Right kidney (tissue), 1 donor: Measurements from ENCODE around the gene MRPL2.
A peak's percentile ranks its signal among the peaks of the same experiment; 100 is the strongest.
"Not testable (repeated sequence)": the region's sequence is repeated elsewhere in the genome, so short reads cannot be mapped to it uniquely, and the experiment has no call there.

Source experiments
- DNase-seq: peaks from one replicate; pipeline ENCODE4 v3.0.0-alpha.2; 2016

MRPL2 gene

DNA sequence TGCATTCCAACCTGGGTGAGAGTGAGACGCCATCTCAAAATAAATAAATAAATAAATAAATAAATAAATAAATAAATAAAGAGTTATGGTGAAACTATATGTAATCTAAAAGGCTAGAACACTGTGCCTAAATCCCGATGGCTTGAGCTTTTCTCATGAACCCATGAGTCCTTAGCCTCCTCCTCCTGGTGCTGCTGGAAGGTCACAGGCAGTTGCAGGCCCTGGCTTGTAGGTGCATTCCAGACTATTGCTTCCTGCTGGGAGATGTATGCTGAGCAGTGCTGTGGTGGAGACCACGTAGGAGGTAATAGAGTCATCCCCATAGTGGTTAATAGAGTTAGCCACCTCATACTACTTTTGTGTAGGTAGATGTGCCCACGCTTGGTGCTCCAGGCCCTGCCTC lies 29.4 kb upstream of the MRPL2 start:
- DNase-seq: no peak

DNA sequence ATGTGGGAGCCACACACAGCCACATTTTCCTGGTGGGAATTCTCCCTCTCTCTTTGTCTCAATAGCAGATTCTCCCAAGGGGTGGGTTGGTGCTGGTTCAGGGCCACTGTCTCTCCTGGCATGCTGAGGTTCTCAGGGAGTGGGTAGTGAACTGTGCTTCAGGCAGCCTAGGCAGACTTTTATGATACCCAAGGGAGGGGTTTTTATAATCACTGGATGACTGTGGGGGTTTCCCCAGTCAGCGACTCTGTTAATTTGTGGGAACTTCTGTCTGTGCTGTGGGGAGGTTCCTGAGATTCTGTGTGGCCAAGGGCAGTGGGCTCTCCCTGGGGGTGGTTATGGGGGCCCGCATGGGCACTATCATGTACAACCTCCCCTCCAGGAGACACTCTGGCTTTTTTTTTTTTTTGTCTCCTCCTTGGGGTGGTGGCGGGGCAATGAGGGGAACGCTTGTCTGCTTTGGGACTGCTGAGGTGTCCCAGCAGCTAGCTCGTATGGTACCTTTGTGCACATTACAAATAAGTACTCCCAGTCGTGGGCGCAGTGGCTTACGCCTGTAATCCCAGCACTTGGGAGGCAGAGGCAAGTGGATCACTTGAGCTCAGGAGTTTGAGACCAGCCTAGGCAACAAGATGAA lies 26.9 kb upstream of the MRPL2 start:
- no peak for DNase-seq

DNA sequence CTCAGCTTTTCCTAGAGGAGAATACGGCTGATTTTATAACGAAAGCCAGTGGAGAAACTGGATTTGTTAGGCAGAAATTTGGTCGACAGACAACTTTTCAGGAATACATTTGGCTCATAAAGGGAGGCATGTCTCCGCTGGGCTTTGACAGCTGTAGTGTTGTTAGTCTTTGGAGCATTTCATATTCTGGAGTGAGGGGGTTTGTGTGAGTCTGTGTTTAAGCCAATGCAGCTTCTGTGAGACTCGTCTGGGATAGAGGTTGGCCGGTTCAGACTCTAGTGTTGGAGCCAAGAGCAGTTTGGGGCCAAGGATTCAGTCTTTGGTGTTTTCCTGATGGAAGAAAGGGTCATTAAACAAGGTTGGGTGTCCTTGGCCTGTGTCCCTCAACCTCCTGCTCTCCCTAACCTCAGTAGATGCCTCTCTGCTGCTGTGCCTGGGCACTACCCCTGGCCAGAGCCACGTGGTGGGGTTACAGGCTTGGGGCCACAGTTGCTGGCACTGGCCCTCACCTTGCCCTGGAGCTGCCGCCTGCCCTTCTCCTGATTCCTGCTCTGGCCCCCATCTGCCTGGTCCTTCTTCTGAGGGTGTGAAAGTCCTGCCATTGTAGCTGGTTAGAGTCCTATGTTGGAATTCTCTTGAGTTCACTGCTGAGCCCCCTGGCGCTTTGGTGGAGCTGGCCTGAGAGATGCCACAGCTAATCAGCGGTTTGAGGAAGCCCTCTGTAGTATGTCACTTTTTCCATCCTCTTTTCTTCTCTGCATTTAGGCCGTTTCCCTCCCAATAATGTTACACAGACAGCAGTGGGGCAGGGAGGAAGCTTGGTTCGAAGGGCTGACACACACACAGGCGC lies 23.8 kb upstream of the MRPL2 start:
- no peak for DNase-seq

DNA sequence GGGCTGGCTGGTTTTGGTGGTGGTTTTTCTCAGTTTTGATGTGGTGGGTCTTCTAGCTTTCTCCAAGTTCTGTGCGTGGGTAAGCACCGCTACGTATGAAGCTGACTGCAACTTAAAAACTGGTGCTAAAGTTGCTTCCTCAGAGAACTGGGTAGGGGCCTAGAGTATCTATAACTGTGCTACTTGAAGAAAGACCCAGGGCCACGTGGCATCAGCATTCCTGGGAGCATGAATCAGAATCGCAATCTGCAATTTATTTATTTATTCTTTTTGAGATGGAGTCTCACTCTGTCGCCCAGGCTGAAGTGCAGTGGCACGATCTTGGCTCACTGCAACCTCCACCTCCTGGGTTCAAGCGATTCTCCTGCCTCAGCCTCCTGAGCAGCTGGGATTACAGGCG lies 22.7 kb upstream of the MRPL2 start:
- DNase-seq: not testable (repeated sequence)

DNA sequence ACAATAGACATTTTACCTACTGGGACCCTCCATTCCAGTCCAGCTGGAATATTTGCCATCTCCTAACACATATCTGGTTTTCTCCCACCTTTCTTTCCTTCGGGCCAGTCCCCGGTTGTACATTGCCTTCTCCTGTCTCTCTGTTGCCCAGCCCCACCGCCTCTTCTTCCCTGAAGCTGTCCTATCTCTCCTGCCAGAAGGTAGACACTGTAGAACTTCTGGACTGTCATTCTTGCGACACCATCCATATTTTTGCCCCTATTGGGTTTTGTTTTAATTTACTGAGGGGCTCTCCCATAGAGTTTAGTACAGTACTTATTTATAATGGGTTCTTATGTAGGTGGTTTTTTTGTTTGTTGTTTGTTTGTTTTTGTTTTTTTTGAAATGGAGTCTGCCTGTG lies 21.8 kb upstream of the MRPL2 start:
- DNase-seq: no peak

DNA sequence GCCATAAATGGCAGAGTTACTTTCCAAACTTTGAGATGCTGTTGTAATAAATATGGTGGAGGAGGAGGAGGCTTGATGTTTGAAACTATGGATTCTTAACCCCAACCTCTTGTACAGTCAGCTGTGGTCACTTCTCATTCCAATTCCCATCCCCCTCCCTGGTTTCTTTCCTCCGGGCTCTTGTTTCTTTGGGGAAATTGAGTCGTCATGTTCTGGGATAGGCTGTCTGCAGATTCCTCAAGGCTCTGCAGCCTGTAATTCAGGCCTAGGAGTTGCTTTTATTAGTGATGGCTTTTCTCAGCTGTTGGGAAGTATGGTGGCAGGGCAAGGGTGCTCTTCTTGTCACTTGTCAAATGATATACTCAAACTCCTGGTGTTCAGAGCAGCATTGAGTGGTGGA lies 19.5 kb upstream of the MRPL2 start:
- DNase-seq: no peak

DNA sequence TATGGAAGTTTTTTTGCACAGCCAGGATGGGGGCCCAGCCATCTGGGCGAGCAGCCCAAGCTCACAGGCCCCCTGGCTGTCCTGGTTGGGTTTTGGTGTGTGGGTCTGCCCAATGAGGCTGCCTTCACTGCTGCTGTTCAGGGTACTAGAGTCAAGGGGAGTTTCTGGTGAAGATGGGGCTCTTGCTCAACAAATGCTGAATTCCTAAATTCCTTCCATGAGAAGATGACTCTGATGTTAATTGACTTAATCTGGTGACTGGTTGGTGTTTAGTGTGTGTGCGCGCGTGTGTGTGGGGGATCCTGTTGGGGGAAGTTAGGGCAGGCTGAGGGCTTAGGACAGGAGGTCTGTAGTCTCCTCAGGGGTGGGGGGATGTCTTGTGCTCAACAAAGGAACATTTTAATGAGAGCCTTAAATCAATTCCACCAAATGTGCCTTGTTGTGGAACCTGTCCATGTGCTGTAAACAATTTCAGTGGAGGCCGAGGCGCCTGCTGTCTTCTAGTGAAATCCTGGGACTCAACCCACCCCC lies 18.8 kb upstream of the MRPL2 start:
- peak; percentile 42 for DNase-seq

DNA sequence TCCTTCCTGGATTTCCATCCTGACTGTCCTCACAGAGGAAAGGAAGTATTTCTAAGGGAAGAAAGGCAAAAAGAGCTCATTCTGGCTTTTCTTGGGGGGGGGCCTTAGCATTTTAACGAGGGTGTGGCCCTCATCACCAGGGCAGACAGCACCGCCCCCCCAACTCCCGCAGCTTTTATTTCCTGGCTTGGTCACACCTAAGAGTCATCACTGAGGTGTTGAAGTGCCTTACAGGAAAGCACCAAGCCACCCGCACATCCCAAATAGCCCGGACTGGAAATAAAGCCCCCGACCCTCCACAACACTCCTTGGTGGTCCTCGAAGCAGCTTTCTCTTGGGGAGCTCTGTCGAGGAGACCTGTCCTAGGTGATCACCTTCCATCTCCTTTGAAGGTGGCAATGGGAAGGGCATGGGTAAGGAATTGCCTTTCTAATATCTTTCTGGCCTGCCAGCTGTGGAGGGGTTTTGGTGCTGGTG lies 18.1 kb upstream of the MRPL2 start:
- DNase-seq: peak; percentile 17

DNA sequence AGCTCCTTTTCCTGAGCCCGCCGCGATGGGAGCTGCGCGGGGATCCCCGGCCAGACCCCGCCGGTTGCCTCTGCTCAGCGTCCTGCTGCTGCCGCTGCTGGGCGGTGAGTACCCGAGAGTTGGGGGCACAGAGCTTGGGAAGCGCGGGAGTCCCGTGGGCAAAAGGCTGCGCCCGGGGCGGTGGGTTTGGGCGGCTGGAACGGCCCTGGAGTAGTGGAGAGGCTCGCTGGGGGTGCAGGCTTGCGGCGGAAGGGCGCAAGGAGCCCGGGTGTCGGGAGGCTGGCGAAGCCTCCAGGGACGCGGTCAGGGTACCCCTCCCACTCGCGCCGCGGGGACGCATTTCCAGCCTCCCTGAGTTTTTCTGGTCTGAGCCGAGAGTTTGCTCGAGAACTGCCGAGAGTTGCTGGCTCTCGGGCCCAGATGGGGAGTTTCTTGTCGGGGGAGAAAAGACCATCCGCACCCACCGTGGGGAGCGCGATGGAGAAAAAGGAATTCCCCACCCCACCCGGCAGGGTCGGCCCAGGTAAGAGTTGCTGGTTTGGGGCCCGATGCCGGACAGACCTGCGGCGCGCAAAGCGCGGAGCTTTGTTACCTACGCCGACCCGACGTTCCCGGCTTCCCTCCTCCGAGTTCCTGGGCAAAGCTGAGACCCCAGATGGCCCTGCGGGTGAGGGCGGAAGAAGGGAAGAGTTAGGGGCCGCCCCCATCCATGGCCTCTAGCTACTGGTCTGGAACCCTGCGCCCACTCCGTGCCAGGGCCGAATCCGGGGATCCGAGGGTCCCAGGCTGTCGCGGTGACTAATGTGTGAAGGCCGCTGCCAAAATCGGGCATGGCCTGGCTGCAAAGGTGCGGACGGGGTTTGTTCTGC lies 17.5 kb upstream of the MRPL2 start:
- peak; percentile 87 for DNase-seq

DNA sequence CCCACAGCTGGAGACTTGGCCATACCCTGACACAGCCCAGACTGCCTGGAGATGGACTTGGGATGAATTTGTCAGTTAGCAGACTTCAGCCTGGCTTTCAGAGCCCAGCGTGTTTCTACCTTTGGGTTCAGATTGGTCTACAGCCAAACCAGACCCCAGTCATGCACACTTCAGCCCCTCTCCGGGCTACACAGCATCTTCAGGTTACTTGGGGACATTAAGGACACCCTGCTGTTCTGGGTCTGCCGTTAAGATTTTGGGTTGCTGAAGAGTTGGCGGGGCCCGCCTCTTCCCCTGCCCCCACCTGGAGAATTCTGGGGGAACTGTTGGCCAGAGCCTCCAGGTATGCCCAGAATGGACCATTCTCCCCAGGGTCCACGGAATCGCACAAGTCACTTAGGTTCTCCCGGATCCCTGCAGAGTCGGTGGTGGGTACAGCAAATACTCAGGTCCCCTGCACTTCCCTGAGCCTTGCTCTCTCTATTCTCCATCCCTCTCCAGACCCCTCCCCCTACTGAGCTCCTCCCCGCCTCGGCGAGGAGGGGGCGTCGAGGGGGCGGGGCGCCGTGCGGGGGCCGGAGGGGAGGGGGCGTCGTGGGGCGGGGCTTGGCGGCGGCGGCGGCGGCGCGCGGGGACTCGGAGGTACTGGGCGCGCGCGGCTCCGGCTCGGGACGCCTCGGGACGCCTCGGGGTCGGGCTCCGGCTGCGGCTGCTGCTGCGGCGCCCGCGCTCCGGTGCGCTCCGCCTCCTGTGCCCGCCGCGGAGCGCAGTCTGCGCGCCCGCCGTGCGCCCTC lies 16.6 kb upstream of the MRPL2 start, which contains the start of gene PTK7:
Gene PTK7 (plus strand): TSS at position 645 of the 794 bp plus-strand sequence. CDS start 175 bp downstream, outside the sequence.
- DNase-seq: peak; percentile 81

DNA sequence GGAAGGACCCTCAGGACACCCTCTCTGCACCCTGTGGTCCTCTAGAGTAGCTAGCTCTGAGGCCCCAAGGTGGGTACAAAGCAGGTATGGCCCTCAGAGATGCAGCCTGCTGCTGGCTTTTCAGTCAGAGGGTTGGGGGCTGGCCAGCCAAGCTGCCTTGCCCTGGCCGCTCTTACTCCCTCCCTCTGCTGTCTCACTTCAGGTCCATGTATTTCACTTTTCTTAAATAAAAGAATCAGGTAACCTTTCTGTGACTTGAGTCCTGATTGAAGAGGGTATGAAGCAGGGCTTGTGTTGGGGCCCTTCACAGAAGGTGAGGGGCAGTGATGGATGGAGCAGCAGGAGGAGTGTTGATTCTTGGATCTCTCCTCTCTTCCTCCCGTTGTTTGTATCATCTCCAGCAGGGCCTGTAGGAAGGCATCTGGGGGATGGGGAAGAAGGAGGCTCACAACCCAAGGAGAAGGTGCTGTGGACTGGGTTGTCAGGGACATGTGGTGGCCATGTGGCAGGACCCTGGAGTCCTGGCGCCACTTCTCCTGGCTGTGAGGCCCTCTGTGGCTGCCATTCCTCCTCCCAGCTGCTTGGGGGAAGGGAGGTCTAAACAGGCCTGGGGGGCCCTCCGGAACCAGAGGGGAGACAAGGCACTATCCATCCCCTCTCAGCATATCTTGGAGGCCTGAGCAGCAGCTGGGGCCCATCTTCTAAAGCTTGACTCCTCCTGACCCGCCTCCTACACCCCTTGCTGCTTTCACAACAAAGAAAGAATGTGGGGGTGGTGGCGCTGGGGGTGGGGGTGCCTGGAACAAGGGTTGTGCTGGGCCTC lies 15.8 kb upstream of the MRPL2 start:
- DNase-seq: peak; percentile 76

DNA sequence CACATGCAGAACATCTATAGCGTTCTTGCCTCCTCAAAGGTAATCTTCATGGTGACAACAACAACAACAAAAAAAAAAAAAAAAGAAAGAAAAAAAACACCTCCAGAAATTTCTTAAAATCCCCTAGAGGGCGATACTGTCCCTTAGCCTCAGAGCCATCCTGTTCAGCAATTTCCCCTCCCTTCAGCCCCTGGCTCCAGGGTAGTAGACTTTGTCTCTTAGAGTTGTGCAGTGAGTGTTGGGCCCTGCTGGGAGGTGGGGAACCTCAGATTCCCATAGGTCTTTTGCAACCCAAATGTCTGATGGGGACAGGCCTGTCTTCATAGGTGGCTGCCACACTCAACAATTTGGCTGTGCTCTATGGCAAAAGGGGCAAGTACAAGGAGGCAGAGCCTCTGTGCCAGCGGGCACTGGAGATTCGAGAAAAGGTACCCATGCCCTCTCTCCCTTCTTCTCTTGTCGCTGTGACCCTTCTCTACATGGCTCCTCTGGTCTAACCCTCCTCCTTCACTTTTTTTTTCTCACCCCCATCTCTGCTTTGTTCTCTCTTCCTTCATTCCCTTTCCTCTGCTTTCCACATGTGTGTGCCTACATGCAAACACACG lies 10.9 kb upstream of the MRPL2 start:
- peak; percentile 46 for DNase-seq

DNA sequence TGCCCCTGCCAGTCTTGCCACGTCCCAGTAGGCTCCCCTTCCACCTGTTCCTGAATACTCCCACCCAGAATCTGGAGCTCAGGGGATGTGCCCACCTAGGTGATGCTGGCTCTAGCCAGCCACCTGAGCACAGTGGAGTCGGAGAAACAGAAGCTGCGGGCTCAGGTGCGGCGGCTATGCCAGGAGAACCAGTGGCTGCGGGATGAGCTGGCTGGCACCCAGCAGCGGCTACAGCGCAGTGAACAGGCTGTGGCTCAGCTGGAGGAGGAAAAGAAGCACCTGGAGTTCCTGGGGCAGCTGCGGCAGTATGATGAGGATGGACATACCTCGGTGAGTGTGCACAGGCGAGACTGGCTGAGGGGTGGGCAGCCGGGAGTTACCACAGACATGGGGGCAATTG lies 3.6 kb upstream of the MRPL2 start:
- DNase-seq: no peak

DNA sequence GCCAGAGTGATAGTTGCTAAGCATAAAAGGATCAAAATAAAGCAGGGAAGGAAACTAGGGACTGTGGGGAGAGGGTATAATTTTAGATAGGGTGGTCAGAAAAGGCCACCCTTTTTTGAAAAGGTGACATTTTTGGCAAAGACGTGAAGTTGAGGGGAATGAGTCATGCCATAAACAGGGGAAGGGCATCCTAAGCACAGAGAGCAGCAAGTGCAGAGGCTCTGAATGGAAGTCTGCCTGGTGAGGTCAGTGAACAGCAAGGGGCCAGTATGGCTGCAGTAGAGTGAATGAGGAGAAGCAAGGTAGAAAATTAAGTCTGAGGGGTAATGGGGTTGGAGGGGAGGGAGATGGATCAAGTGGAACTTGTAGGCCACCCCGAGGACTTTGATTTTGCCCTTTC lies 2.6 kb upstream of the MRPL2 start:
- no peak for DNase-seq

DNA sequence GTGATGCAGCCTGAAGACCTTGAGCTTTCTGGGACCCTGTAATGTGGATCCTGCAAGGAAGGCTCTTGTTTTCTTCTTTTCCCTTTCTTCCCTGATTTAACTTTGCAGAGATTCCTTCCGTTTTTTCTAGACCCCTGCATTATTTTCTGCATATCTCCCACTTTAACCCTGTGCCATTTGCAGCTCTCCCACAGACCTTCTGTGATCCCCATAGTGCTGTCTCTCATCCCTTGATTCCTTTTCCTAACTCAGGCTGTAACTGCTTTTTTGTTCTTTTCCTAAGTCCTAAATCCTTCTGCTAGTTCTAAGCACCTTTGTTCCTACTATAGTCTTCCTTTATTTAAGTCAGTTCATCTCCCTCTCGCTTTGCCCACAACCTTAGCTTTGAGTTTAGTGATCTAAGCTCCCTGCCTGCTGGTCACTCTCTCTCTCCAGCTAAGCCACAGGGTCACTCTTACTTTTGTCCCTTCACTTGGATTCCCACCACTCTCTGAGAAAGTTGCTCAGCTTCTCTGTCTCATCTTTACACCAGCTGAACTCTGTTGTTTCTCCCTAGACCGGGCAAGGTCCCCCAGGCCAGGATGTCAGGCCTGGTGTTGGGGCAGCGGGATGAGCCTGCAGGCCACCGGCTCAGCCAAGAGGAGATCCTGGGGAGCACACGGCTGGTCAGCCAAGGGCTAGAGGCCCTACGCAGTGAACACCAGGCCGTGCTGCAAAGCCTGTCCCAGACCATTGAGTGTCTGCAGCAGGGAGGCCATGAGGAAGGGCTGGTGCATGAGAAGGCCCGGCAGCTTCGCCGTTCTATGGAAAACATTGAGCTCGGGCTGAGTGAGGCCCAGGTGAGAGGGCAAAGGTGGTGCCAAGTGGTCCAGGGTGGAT lies 1.8 kb upstream of the MRPL2 start:
- DNase-seq: no peak

DNA sequence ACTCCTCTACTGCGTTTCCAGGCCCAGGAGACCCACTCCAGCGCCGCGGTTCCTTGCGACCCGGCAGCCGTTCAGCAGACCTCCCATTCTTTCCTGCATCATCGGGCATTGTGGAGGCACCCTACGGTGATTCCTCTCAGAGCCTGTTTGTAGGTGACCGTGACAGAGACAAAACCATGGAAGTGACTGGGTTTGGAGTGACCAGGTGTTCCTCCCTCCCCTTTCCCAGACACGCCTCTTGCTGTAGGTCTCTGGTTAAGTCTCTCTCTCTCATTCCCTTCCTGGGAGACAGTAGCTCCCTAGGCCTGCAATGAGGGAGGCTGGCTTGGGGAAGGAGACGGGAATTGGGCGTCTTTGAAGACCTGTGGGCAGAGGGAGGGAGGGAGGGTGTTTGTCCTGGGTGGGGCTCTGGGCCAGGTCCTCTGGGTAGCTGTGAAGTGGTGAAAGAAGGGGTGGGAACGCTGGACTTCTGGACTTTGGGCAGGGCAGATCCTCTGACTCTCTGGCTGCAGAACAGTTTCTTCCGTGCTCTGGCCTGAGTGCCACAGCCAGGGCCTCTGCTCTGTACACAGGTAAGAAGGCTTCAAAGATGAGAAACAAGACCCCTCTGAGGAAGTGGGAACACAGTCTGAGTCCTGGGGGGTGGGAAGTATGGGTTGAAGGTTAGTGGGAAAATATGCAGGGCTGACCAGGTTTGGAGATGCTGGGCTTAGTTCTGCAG lies 960 bp upstream of the MRPL2 start:
- DNase-seq: no peak

DNA sequence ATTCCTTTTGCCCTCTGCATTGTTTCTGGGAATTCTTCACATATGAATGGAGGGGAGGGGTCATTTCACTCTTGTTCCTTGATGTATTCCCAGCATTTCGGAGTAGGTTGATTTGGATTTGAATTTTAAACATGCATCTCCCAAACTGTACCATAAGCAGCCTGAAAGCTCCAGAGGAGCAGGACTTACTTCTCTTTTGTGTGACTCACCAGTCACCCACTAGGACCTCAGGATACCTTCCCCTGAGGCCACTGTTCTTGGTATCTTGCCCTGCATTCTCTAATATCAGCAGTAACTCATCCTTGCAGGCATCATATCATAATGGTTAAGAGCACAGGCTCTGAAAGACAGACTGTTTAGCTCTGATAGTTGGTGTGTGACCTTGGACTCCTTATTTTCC lies 703 bp downstream of the MRPL2 start:
- DNase-seq: no peak

DNA sequence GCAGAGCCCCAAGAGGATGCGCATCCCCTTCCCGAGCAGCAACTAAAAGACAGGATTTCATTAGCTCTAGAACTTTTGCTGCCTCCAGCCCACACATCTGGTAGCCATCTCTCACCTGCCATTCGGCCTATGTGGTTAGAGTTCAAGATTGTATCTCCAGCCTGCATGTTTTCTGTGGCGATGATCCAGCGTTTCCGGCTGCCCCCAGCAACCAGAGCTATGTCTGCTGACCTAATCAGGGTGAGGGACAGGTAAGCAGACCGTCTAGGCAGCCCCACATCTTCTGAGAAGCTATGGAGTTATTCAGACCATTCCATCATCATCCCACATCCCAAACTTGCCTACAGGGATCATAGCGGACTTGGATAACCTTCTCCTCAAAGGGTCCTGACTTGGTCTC lies 3.3 kb downstream of the MRPL2 start:
- DNase-seq: no peak
